ENCODE measurements around the gene UGT2A3.
"Not testable (repeated sequence)": the region's sequence is repeated elsewhere in the genome, so short reads cannot be mapped to it uniquely, and the experiment has no call there.

Gene UGT2A3

GRCh38 chr4:68951078-68951805 lies at the start of gene UGT2A3:
UGT2A3 (minus strand) TSS chr4:68951804; CDS start chr4:68951760, 44 bp downstream.
- DNase-seq (ENCODE audit: low read depth): no peak

GRCh38 chr4:68997040-68997439 lies 45.4 kb upstream of the UGT2A3 start:
- DNase-seq (ENCODE audit: low read depth): no peak

- no peak for DNase-seq (ENCODE audit: low read depth)
These were observed 43.7 kb upstream of the UGT2A3 start for GRCh38 chr4:68995292-68995691.

GRCh38 chr4:68987007-68987406 lies 35.4 kb upstream of the UGT2A3 start:
- DNase-seq (ENCODE audit: low read depth): no peak

GRCh38 chr4:68985442-68985841 lies 33.8 kb upstream of the UGT2A3 start:
- no peak for DNase-seq (ENCODE audit: low read depth)

GRCh38 chr4:68984947-68985346 lies 33.3 kb upstream of the UGT2A3 start:
- DNase-seq (ENCODE audit: low read depth): no peak

- DNase-seq (ENCODE audit: low read depth): no peak
These were observed 11.8 kb upstream of the UGT2A3 start for GRCh38 chr4:68963374-68963773.

GRCh38 chr4:68962868-68963267 lies 11.3 kb upstream of the UGT2A3 start:
- no peak for DNase-seq (ENCODE audit: low read depth)

- no peak for DNase-seq (ENCODE audit: low read depth)
These were observed 8.9 kb upstream of the UGT2A3 start for GRCh38 chr4:68960294-68961163.

- not testable (repeated sequence) for DNase-seq (ENCODE audit: low read depth)
These were observed 7.5 kb upstream of the UGT2A3 start for GRCh38 chr4:68959085-68959484.

GRCh38 chr4:68954126-68954525 lies 2.5 kb upstream of the UGT2A3 start:
- no peak for DNase-seq (ENCODE audit: low read depth)

- DNase-seq (ENCODE audit: low read depth): no peak
These were observed 1.5 kb upstream of the UGT2A3 start for GRCh38 chr4:68953056-68953596.

- DNase-seq (ENCODE audit: low read depth): no peak
These were observed 392 bp upstream of the UGT2A3 start for GRCh38 chr4:68951806-68952585.

GRCh38 chr4:68950033-68950432 lies 1.6 kb downstream of the UGT2A3 start:
- no peak for DNase-seq (ENCODE audit: low read depth)

- DNase-seq (ENCODE audit: low read depth): no peak
These were observed 2.6 kb downstream of the UGT2A3 start for GRCh38 chr4:68948985-68949384.

- no peak for DNase-seq (ENCODE audit: low read depth)
These were observed 3.4 kb downstream of the UGT2A3 start for GRCh38 chr4:68948044-68948743.

- no peak for DNase-seq (ENCODE audit: low read depth)
These were observed 22.4 kb downstream of the UGT2A3 start for GRCh38 chr4:68929076-68929737.

- DNase-seq (ENCODE audit: low read depth): no peak
These were observed 24.4 kb downstream of the UGT2A3 start for GRCh38 chr4:68927165-68927564.

GRCh38 chr4:68922202-68922601 lies 29.4 kb downstream of the UGT2A3 start:
- DNase-seq (ENCODE audit: low read depth): not testable (repeated sequence)

- DNase-seq (ENCODE audit: low read depth): no peak
These were observed 30.6 kb downstream of the UGT2A3 start for GRCh38 chr4:68921051-68921450.

- DNase-seq (ENCODE audit: low read depth): no peak
These were observed 34.6 kb downstream of the UGT2A3 start for GRCh38 chr4:68917016-68917415.
